IPS-NIHi7 (cell line): ENCODE measurements around the gene CEND1.
"Not testable (repeated sequence)": the region's sequence is repeated elsewhere in the genome, so short reads cannot be mapped to it uniquely, and the experiment has no call there.

Experiments
- DNase-seq: peaks from one replicate; pipeline ENCODE4 v3.0.0; 2012; ENCODE audit warnings: mixed read lengths; ENCODE audit errors: extremely low spot score

CEND1 gene

DNA sequence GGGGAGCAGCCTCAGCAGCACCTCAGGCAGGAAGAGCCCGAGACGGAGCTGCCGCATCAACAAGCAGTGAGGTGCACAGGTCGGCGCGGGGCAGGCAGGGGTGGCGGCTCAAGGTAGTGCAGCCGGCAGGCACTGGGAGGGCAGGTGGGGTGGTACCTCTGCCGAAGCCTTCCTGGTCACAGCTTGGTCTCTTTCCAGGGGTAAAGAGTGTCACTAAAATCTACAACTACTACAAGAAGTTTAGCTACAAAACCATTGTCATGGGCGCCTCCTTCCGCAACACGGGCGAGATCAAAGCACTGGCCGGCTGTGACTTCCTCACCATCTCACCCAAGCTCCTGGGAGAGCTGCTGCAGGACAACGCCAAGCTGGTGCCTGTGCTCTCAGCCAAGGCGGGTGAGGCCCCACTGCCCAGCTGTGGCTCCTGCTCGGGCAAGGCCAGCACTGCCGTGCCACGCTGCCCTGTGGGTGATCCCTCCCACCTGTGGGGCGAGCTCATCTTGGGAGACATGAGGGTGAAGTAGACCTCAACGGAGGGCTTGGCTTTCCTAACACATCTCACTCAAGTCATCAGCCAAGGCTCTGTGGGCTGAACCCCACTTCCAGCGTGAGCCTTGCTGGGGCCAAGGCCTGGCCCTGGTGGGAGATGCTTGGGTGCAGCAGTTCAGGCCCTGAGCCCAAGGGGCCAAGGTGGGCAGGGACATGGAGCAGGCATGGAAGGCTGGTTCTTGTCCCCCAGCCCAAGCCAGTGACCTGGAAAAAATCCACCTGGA is 26.2 kb downstream of the CEND1 start:
- DNase-seq = no peak

DNA sequence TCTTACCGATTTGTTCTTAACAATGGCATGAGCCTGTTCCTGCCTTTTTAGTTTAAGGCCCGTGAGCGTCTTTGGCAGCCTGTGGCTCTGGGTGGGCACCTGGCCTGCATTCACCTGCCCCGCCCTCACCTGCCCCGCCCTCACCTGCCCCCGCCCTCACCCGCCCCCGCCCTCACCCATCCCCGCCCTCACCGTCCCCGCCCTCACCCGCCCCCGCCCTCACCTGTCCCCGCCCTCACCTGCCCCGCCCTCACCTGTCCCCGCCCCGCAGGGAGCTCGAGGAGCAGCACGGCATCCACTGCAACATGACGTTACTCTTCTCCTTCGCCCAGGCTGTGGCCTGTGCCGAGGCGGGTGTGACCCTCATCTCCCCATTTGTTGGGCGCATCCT is 26.8 kb downstream of the CEND1 start:
- DNase-seq = peak; percentile 86

DNA sequence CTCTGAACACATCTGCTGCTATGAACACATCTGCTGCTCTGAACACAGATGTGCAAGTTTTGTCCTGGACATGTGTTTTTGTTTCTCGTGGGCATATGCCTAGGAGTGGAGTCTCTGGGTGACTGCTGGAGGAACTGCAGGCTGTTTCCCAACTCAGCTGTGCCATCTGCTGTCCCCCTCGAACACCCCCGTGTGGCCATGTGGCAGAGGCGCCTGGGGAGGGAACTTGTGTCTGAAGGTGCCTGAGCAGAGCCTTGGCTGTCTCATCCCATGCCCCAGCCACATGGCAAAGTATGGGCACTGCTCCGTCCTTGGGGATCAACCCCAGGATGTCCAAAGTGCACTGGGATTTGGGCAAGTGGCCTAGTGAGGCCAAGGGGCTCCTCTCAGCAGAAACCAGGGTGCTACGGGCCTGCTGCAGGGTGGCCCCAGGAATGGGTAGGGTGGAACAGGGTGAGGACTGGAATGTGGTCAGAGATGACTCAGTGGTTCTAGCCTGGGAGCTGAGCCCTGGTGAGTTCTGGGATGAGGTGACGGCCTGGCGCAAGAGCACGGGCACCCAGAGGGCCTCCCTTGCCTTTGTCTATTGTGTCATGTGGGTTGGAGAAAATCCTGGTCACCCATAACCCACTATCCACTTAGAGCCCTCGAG is 27.3 kb downstream of the CEND1 start:
- no peak for DNase-seq

DNA sequence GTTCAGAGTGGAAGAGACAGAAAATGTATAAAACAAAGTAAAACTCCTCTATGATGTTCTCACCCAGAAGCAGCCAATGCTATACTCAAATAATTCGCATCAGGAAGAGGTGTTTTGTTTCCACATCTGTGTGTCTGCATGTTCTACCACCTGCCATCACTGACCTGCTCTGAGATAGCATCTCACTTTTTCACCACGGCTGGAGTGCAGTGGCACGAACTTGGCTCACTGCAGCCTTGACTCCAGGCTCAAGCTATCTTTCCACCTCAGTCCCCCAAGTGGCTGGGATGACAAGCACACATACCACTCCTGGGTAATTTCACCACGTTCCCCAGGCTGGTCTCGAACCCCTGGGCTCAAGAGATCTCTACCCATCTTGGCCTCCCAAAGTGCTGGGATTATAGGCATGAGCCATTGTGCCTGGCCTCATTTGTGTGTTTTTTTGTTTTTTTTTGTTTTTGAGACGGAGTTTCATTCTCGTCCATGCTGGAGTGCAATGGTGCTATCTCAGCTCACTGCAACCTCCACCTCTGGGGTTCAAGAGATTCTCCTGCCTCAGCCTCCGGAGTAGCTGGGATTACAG is 28.3 kb downstream of the CEND1 start:
- DNase-seq = no peak

DNA sequence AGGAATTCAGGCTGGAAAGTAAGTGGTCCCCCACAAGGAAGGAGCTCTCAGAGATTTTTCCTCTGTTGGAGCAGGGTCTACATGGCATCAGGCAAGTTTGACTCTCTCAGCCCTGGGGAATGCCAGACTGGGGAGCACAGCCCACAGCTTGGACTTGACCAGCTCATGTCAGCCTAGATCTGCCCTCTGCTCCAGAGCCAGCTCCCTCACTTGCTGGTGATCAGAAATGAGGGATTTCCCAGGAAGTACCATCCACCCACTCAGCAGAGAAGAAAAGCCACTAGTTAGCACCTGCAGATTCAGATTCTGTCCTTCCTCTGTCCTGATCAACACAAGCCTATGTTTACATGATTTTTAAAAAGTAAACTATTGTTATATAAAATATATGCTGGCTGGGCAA is 29.7 kb downstream of the CEND1 start:
- DNase-seq = no peak

DNA sequence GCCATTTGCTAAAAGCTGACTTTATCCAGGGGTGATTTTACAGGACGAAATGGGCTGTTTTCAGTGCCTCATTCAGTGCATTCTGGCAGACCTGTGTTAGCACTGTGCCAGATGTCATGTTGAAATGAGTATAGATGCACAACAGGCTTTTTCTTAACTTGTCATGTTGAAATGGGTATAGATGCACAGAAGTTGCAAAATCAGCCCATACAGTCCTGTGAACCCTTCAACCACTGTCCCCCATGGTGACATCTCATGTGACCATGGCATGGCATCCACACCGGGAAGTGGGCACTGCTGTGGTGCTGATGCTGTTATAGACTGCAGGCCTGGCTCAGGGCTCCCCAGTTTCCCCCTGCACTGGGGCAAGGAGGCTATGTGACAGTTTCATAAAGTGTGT is 40.2 kb downstream of the CEND1 start:
- no peak for DNase-seq

DNA sequence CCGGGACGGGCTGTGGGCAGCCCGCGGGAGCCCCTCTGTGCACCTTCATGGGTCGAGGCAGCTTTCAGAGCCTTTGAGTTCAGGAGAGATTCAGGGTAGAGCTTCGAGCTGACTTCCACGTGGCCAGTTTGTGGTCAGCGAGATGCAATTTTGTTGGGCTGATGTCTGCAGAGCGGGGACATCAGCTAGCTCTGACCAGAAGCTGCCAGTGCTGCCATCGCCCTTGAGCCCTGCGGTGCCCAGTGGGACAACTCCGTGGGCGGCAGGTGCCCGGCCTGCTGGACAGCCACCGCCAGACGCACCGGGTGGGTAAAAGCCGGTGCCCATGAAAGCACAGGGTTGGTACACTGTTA is 41.9 kb downstream of the CEND1 start:
- no peak for DNase-seq

DNA sequence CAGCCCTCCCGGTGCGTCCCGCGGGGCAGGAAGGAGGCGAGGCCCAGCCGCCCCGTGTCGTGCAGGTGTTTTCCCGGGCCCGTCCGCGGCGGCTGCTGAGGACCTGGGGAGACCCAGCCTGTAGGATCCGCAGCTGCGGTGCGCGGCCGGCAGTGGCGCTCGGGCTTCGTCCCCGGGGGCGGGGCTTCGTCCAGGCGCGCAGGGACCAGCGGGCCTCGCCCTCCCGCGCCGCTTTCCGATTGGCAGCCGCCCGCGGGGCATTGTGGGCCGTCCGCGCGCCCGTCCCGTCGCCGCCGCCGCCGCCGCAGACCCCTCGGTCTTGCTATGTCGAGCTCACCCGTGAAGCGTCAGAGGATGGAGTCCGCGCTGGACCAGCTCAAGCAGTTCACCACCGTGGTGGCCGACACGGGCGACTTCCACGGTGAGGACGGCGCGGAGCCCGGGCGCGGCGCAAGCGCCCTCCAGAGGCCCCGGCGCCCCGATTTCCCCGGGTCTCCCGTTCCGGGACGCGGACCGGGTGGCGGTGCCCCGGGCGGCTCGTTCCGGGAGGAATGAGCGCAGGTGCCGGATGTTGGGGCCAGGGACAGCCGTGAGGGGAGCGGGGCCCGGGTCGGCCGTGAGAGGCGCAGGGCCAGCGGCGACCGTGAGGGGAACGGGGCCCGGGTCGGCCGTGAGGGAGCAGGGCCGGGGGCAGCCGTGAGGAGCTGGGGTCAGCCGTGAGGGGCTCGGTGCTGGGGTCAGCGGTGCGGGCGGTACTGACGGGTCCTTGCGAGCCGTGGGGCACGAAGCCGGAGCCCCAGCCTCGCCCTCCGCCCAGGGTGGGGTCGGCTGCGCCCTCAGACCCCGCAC is 42.5 kb downstream of the CEND1 start, which contains the start of gene TALDO1:
Gene TALDO1, plus strand, starts transcription at position 307 of the 849 bp plus-strand sequence. Its CDS starts 18 bp downstream, at position 325.
- peak; percentile 97 for DNase-seq

DNA sequence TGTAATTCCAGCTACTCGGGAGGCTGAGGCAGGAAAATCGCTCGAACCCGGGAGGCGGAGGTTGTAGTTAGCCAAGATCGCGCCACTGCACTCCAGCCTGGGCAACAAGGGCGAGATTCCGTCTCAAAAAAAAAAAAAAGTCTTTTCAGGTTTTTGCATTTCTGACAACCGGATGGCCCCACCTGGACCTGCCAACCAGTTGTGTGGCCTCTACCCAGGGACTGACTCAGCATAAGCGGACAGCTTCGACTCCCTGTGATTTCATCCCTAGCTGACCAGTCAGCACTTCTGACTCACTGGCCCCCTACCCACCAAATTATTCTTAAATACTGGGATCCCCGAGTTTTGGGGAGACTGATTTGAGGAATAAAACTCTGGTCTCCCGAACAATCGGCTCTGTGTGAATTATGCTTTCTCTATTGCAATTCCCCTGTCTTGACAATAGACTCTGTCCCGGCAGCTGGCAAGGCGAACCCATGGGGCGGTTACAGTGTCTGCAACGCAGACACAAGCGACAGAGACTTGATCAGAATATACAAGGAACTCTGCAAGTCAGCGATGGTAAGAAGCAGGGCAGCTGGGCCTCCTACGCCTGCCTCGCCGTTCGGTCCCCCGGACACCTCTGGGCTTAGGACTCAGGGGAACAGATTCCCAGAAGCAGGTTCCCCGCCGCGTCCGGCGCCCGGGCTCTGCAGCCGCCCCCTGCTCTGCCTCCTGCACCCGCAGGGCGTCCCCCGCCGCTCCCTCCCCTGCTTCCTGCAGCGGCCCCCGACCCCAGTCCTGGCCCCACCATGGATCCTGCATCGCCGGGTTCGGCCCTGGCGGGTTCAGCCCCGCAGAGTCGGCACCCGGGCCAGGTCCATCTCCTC is 43.4 kb downstream of the CEND1 start:
- DNase-seq = no peak

DNA sequence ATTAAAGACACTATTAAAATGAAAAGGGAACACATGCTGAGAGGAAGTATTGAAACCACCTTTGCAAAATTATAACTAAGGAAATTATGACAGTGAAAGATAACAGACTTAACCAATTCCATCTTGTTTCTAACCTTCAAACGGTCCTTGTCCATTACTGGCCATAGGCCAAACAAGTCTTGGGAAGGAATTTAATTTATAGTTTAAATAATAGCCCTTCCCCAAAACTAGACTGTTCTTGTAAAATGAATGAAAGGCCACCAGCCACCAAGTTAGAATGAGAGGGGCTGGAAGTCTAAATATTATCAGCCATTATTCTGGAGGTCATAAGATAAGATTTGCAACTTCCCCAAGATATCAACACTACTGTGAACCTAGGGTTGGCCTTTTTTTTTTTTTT is 44.5 kb downstream of the CEND1 start:
- no peak for DNase-seq

DNA sequence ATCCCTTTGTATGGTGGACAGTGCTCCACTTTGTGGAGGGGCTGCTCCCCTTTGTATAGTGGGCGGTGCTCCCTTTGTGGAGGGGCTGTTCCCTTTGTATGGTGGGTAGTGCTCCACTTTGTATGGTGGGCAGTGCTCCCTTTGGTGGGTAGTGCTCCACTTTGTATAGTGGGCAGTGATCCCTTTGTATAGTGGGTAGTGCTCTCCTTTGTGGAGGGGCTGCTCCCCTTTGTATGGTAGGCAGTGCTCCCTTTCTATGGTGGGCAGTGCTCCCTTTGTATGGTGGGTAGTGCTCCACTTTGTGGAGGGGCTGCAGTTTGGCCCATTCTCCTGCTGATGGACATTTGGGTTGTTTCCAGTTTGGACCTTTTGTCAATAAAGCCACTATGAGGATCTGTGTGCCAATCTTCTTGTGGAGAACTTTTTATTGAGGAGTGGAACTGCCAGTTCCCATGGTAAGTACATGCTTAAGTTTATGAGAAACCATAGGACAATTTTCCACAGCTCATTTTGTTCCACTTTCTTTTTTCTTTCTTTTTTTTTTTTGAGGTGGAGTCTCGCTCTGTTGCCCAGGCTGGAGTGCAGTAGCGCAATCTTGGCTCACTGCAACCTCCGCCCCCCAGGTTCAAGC is 47.2 kb downstream of the CEND1 start:
- DNase-seq = no peak

DNA sequence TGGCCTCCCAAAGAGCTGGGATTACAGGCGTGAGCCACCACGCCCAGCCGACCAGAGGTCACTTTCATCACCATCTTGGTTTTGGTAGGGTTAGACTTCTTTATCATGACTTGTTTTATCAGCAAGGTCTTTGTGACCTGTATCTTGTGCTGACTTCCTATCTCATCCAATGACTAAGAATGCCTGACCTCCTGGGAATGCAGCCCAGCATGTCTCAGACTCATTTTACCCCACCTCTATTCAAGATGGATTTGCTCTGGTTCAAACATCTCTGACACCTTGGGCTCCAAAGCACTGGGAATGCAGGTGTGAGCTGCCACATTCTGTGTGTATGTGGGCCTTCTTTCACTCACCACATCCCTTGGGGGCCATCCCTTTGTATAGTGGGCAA is 47.7 kb downstream of the CEND1 start:
- no peak for DNase-seq

DNA sequence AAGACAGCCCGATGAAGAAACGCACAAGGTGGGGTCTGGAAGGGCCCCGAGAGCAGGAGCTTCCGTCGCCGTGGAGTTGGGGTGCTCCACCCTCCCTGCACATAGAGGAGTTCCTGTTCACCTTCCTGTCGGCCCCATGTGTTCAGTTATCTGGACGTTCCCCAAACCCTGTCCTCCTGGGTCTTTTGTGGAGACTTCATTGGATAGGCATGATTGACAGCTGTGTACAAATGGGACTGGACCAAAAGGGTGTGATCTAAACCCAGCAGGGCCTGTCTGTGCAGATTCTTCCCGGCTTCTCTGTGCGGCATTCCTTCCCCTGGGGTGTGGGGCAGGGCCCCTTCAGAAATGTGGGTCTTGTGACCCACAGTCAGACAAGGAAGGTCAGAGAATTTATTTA is 52.0 kb downstream of the CEND1 start:
- DNase-seq = not testable (repeated sequence)

DNA sequence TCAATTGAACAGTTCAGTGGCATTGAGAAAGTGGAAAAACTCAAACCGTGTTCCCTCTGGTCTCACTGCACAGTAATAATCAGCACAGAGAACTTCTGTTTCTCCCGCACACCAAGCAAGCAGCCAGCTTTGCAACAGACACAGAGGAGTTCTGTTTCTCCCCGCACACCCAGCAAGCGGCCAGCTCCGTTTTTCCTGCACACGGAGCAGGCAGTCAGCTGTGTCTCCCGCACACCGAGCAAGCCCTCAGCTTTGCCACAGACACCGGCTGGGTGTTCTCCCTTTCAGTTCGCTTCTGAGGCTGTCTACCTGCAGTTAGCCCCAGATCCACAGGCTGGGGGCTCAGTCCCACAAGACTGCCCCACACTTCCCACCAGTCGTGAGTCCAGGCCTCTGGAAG is 52.5 kb downstream of the CEND1 start:
- DNase-seq = no peak
